Endodermal cell (in vitro differentiated cells): Measurements from ENCODE around the gene CPA3. TPM values are rescaled to one million over a fixed set of nuclear protein-coding genes. Genes with fewer than 3 reads are reported as not detected.

Source experiments
- DNase-seq: peaks from one replicate; pipeline ENCODE4 v3.0.0-alpha.2; 2017
- H3K27ac ChIP-seq: 2 replicates; pipeline ENCODE4 v1.5.1; 2013; ENCODE audit warnings: mild to moderate bottlenecking, low read depth, low read length, moderate library complexity
- H3K27me3 ChIP-seq: 2 replicates; pipeline ENCODE4 v1.6.1; 2013; ENCODE audit warnings: mild to moderate bottlenecking, low read length, moderate library complexity; ENCODE audit not compliant: insufficient read depth, control insufficient read depth, poor library complexity, severe bottlenecking
- H3K36me3 ChIP-seq: 2 replicates; pipeline ENCODE4 v1.7.0; 2013; ENCODE audit warnings: mild to moderate bottlenecking, low read length, moderate library complexity; ENCODE audit not compliant: control insufficient read depth, insufficient read depth
- H3K4me1 ChIP-seq: one replicate; pipeline ENCODE4 v1.7.0; 2013; ENCODE audit warnings: low read length; ENCODE audit not compliant: control insufficient read depth, insufficient read depth
- H3K4me3 ChIP-seq: 2 replicates; pipeline ENCODE4 v1.5.1; 2013; ENCODE audit warnings: mild to moderate bottlenecking, low read length, moderate library complexity
- H3K9ac ChIP-seq: 2 replicates; pipeline ENCODE4 v1.6.1; 2013; ENCODE audit warnings: mild to moderate bottlenecking, low read length, moderate library complexity; ENCODE audit not compliant: poor library complexity, severe bottlenecking; ENCODE audit errors: extremely low read depth
- H3K9me3 ChIP-seq: 2 replicates; pipeline ENCODE4 v1.6.1; 2013; ENCODE audit warnings: mild to moderate bottlenecking, low read length, moderate library complexity; ENCODE audit not compliant: control insufficient read depth
- H3K27ac Mint-ChIP-seq: 2 replicates; pipeline ENCODE4 v1.8.0; 2020; ENCODE audit warnings: mixed read lengths
- H3K27me3 Mint-ChIP-seq: 2 replicates; pipeline ENCODE4 v1.8.0; 2021; ENCODE audit warnings: mild to moderate bottlenecking, mixed read lengths; ENCODE audit not compliant: insufficient read depth
- H3K36me3 Mint-ChIP-seq: 2 replicates; pipeline ENCODE4 v1.8.0; 2020; ENCODE audit warnings: low read depth, mixed read lengths
- H3K4me1 Mint-ChIP-seq: 2 replicates; pipeline ENCODE4 v1.8.0; 2020; ENCODE audit warnings: mixed read lengths
- H3K4me3 Mint-ChIP-seq: 2 replicates; pipeline ENCODE4 v1.8.0; 2020; ENCODE audit warnings: mild to moderate bottlenecking, moderate library complexity, mixed read lengths
- H3K9me3 Mint-ChIP-seq: 2 replicates; pipeline ENCODE4 v1.8.0; 2020; ENCODE audit warnings: mild to moderate bottlenecking, mixed read lengths
- CTCF ChIP-seq: fragments of 200-600 bp; sonication (generic); conservative IDR thresholded peaks from 2 replicates; pipeline ENCODE4 v1.5.0; 2021; ENCODE audit warnings: antibody characterized with exemption, mild to moderate bottlenecking
- WGBS, 2 experiments: methylation state at CpG; one replicate each; pipeline versions ENCODE4 v1.1.5 to v1.1.7; 2013; ENCODE audit warnings: missing lambda C conversion rate in 2 of 2, mixed read lengths in 1 of 2; ENCODE audit not compliant: insufficient coverage in 1 of 2, insufficient read length in 1 of 2; 5-methylcytosine and 5-hydroxymethylcytosine counted together
- total RNA-seq, 2 donors: library from RNA; stranded (reverse); fragmentation: NEBNext Ultra II Directional in 1 of 2; extraction: Animal tissue kit (Norgen Biotek cat#: 25700) in 1 of 2; gene quantifications; 2 replicates in 1 of 2; 3 replicates in 1 of 2; pipeline ENCODE4 v1.2.1, GENCODE V29; 2021

The CPA3 gene
- total RNA-seq, 2 donors from 2014 or later: not detected

DNA sequence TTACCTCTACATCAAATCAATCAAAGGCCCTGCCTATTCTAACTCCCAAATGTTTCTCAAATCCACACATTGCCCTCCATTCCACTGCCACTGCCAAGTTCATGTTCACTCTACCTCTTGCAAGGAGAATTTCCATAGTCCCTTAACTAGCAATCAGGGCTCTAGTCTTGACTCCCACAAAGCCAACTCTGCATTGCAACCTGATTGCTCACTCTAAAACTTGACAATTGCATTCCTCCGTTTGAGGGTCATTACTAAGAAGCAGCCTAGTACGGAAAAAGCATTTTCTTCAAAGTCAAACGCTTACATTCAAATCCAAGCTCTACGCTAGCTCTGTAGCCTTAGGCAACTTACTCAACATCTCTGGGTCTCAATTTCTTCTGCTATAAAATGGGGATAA is 1.2 kb downstream of the CPA3 start:
- H3K4me3 Mint-ChIP-seq: no peak overlapping the region
- Histone ChIP-seq H3K9me3 (no peaks in the 10 kb centered on the region), H3K4me1 (no peaks in the 10 kb centered on the region), H3K27ac (no peak overlapping the region), H3K36me3 (no peaks in the 10 kb centered on the region), H3K27me3 (no peaks in the 10 kb centered on the region), H3K9ac (no peak overlapping the region), H3K4me3 (no peak overlapping the region)
- H3K4me1 Mint-ChIP-seq: no peaks in the 10 kb centered on the region
- H3K27me3 Mint-ChIP-seq: no peaks in the 10 kb centered on the region
- 80 to 89% methylated on average over 4 of the region's 4 CpGs for WGBS, 2 experiments
- TF ChIP-seq CTCF: no peak
- H3K9me3 Mint-ChIP-seq: no peaks in the 10 kb centered on the region
- DNase-seq: no peak
- H3K27ac Mint-ChIP-seq: no peak overlapping the region
- no peaks in the 10 kb centered on the region for H3K36me3 Mint-ChIP-seq

GRCh38 chr3:148873270-148873927 is 8.3 kb downstream of the CPA3 start:
- no peak overlapping the region for H3K27ac Mint-ChIP-seq
- H3K4me1 ChIP-seq: no peaks in the 10 kb centered on the region

DNA sequence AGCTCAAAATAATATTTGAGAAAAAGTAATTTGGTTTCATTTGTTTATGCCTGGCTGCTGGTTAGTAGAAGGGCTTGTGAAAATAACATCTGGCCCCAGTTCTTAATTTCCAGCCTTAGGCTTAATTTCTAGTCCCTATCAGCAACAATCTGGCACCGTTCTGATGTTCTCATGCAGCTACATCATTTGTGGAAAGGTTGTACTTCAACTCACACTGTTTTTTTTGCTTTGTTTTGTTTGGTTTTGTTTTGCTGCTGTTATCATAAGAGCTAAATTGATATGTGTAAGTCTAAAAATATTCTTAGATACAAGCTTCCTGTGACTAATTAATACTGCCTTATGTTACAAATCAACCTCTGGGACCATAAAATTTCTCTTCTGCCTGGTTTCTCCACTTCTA is 8.9 kb downstream of the CPA3 start:
- Mint-ChIP-seq H3K27ac (no peak overlapping the region), H3K9me3 (no peaks in the 10 kb centered on the region), H3K4me3 (no peak overlapping the region), H3K4me1 (no peaks in the 10 kb centered on the region), H3K27me3 (no peaks in the 10 kb centered on the region), H3K36me3 (no peaks in the 10 kb centered on the region)
- Histone ChIP-seq H3K36me3 (no peaks in the 10 kb centered on the region), H3K9me3 (no peaks in the 10 kb centered on the region), H3K9ac (no peak overlapping the region), H3K27me3 (no peaks in the 10 kb centered on the region), H3K4me1 (no peaks in the 10 kb centered on the region), H3K27ac (no peak overlapping the region), H3K4me3 (no peak overlapping the region)
- TF ChIP-seq CTCF: no peak
- DNase-seq: no peak
- WGBS, 2 experiments: 92% methylated on average over 1 of the region's 1 CpG; no CpG with 5 or more reads in 1 of the 2 experiments

More at GRCh38 chr3:148873270-148873927, 8.3 kb downstream of the CPA3 start:
- Mint-ChIP-seq H3K9me3 (no peaks in the 10 kb centered on the region), H3K4me1 (no peaks in the 10 kb centered on the region), H3K4me3 (no peak overlapping the region), H3K36me3 (no peaks in the 10 kb centered on the region), H3K27me3 (no peaks in the 10 kb centered on the region)
- Histone ChIP-seq H3K27ac (no peak overlapping the region), H3K4me3 (no peak overlapping the region), H3K9ac (no peak overlapping the region), H3K36me3 (no peaks in the 10 kb centered on the region), H3K9me3 (no peaks in the 10 kb centered on the region), H3K27me3 (no peaks in the 10 kb centered on the region)
- WGBS, 2 experiments: 94 to 98% methylated on average over 9 of the region's 9 CpGs
- no peak for DNase-seq
- TF ChIP-seq CTCF: no peak
